ENCODE results near the gene IGF2.
"Not testable (repeated sequence)": the region's sequence is repeated elsewhere in the genome, so short reads cannot be mapped to it uniquely, and the experiment has no call there.

The IGF2 gene

GRCh38 chr11:2139123-2139521 lies at the start of gene IGF2:
TSS of gene IGF2 (minus strand) at chr11:2139389. CDS start at chr11:2135523, 3,866 bp downstream.
- no peak for DNase-seq

- DNase-seq = no peak
Observed at GRCh38 chr11:2188745-2189144, 49.6 kb upstream of the IGF2 start.

GRCh38 chr11:2187280-2187707 lies 48.1 kb upstream of the IGF2 start:
- DNase-seq = no peak

GRCh38 chr11:2186669-2187279 lies 47.6 kb upstream of the IGF2 start:
- DNase-seq = peak; percentile 41

- DNase-seq = no peak
Observed at GRCh38 chr11:2185324-2186085, 46.3 kb upstream of the IGF2 start.

- DNase-seq = no peak
Observed at GRCh38 chr11:2182692-2183474, 43.7 kb upstream of the IGF2 start.

GRCh38 chr11:2182075-2182474 lies 42.9 kb upstream of the IGF2 start:
- DNase-seq = no peak

GRCh38 chr11:2180789-2181370 lies 41.7 kb upstream of the IGF2 start:
- no peak for DNase-seq

- DNase-seq = no peak
Observed at GRCh38 chr11:2180347-2180746, 41.2 kb upstream of the IGF2 start.

GRCh38 chr11:2179516-2179915 lies 40.3 kb upstream of the IGF2 start:
- DNase-seq = no peak

GRCh38 chr11:2178906-2179494 lies 39.8 kb upstream of the IGF2 start:
- no peak for DNase-seq

GRCh38 chr11:2178055-2178773 lies 39.0 kb upstream of the IGF2 start:
- DNase-seq = not testable (repeated sequence)

GRCh38 chr11:2177076-2177475 lies 37.9 kb upstream of the IGF2 start:
- DNase-seq = no peak

GRCh38 chr11:2176389-2176900 lies 37.3 kb upstream of the IGF2 start:
- DNase-seq = no peak

GRCh38 chr11:2175659-2176058 lies 36.5 kb upstream of the IGF2 start:
- DNase-seq = no peak

- no peak for DNase-seq
Observed at GRCh38 chr11:2174361-2174760, 35.2 kb upstream of the IGF2 start.

GRCh38 chr11:2173761-2174160 lies 34.6 kb upstream of the IGF2 start:
- DNase-seq = no peak

GRCh38 chr11:2173150-2173693 lies 34.0 kb upstream of the IGF2 start:
- no peak for DNase-seq

GRCh38 chr11:2172676-2173075 lies 33.5 kb upstream of the IGF2 start:
- no peak for DNase-seq

- DNase-seq = no peak
Observed at GRCh38 chr11:2171591-2172003, 32.4 kb upstream of the IGF2 start, which contains the start of gene TH. TSS of gene TH (minus strand) at chr11:2171815. CDS start at chr11:2171786, 29 bp downstream.
